ENCODE data around the gene NEDD8.

DNA sequence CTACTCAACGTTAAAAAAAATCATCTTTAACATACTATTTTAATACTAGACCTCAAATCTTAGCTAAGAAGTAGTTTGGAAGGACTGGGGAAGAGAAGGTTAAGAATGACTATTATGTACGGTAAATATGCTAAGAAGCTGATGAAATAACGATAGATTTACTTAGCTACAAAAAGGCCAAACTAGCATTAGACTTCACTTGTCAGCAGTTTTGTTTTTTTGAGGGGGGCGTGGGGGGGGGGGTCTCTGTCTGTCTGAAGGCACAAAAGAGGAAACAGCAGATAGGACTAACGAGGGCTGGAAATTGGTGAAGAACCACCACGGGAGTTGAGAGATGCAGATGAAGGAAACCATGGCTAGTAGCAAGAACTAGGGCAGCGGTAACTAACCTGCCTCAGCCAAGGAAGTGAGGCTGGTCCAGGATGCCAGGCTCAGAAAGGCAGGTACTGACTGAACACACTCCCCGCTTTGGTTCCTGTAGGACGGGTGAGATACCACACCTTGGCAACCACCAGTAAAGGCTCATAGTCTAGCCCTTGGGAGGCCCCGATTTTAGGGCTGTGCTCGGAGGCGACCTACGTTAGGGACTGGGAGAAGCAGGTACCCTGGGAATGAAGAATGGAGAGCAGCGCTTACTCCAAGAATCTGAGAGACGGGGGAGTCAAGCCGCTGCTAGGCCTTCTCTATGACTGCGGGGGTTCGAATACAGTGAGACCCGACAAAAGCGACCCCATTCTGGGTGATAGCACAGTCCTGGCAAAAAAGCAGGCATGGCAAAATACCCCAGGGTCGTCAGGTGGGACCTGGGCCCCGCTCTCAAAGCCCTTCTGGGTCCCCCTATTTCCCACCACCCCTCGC lies 675 bp downstream of the NEDD8 start:
- no peak for TF ChIP-seq HNF4A (conservative IDR thresholded peaks at IDR 0.05)
- TF ChIP-seq CTCF (IDR thresholded peaks at IDR 0.05; ENCODE audit: low read depth, low read length, missing input control) = no peak
- TF ChIP-seq REST (IDR thresholded peaks at IDR 0.05) = no peak
- TF ChIP-seq GABPA (IDR thresholded peaks at IDR 0.05 in 1 of 2, conservative IDR thresholded peaks at IDR 0.05 in 1 of 2) = no peak
- no peak for TF ChIP-seq YY1 (IDR thresholded peaks at IDR 0.05)
- TF ChIP-seq, protein P1, sequence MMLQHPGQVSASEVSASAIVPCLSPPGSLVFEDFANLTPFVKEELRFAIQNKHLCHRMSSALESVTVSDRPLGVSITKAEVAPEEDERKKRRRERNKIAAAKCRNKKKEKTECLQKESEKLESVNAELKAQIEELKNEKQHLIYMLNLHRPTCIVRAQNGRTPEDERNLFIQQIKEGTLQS (IDR thresholded peaks at IDR 0.05) = no peak
- TF ChIP-seq, protein P2, sequence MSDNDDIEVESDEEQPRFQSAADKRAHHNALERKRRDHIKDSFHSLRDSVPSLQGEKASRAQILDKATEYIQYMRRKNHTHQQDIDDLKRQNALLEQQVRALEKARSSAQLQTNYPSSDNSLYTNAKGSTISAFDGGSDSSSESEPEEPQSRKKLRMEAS (IDR thresholded peaks at IDR 0.05) = no peak
- TF ChIP-seq EGR1 (IDR thresholded peaks at IDR 0.05; ENCODE audit: low read depth in 2 of 2) = no peak
- TF ChIP-seq TAF1 (conservative IDR thresholded peaks at IDR 0.05) = no peak
- no peak for TF ChIP-seq RAD21 (IDR thresholded peaks at IDR 0.05)
- TF ChIP-seq ZBTB33 (IDR thresholded peaks at IDR 0.05) = no peak
- no peak for TF ChIP-seq FOXA1 (IDR thresholded peaks at IDR 0.05)
- no peak for TF ChIP-seq JUND (IDR thresholded peaks at IDR 0.05)
- no peak for TF ChIP-seq SP1 (IDR thresholded peaks at IDR 0.05)
